ENCODE data around the gene NCF4.

GRCh38 chr22:36913427-36914389 lies 52.9 kb downstream of the NCF4 start, which contains the start of gene CSF2RB:
- no peak for TF ChIP-seq CTCF (conservative IDR thresholded peaks at IDR 0.05 in 1 of 2, IDR thresholded peaks at IDR 0.05 in 1 of 2; ENCODE audit: extremely low read depth in 1 of 2, insufficient read depth in 1 of 2, low read depth in 1 of 2, low read length in 2 of 2)
- TF ChIP-seq EZH2 (IDR thresholded peaks at IDR 0.05; ENCODE audit: borderline replicate concordance, low read length), result no peak

All from mammary epithelial cell (primary cell).